C4-2B (cell line): ENCODE measurements around the gene FCN1.

Experiments
- ZFX ChIP-seq: fragments of 450-650 bp; IDR thresholded peaks from 2 replicates; pipeline ENCODE4 v1.6.1; 2017
- TF ChIP-seq, protein P1 (sequence below): fragments of 450-650 bp; conservative IDR thresholded peaks from 2 replicates; pipeline ENCODE4 v1.5.1; 2017; ENCODE audit warnings: mild to moderate bottlenecking

DNA sequence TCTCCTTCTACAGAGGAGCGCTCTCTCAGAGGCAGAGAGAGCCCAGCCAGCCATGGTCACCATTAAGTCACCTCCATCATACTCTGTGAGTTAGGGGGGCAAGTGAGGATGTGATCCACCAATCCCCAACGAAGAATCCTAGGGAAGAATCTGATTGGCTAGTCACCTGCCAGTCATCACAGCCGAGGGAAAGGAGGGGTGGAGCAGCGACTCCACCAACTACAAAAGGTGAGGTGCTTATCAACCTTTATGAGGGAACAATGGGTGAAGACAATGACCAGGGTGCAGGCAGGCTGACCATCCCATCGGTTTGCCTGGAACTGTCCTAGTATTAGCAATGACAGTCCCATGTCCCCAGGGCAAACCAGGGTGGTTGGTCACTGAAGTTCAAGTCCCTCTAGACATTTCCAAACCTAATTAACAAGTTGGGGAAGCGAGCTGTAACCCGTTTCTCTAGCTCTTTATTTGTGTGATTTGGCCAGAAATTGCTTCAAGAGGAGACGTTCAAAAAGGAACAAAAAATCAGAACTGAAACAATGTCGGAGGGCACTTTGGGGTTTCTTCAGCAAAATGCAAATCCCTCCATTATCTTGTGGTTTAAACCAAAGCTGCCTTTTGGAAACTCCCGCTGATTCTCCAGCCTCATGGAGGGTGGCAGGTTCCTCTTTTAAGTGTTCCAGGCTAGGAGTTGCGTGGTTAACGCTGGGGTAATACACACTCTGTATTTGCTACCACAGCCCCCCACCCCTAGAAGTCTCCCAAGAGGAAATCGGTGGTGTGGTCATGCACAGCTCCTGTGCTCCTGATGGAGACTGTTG lies 18.8 kb upstream of the FCN1 start:
- TF ChIP-seq, protein P1, sequence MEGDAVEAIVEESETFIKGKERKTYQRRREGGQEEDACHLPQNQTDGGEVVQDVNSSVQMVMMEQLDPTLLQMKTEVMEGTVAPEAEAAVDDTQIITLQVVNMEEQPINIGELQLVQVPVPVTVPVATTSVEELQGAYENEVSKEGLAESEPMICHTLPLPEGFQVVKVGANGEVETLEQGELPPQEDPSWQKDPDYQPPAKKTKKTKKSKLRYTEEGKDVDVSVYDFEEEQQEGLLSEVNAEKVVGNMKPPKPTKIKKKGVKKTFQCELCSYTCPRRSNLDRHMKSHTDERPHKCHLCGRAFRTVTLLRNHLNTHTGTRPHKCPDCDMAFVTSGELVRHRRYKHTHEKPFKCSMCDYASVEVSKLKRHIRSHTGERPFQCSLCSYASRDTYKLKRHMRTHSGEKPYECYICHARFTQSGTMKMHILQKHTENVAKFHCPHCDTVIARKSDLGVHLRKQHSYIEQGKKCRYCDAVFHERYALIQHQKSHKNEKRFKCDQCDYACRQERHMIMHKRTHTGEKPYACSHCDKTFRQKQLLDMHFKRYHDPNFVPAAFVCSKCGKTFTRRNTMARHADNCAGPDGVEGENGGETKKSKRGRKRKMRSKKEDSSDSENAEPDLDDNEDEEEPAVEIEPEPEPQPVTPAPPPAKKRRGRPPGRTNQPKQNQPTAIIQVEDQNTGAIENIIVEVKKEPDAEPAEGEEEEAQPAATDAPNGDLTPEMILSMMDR: no peak
- TF ChIP-seq ZFX: no peak
